ENCODE results near the gene CARMIL1.

Gene CARMIL1

DNA sequence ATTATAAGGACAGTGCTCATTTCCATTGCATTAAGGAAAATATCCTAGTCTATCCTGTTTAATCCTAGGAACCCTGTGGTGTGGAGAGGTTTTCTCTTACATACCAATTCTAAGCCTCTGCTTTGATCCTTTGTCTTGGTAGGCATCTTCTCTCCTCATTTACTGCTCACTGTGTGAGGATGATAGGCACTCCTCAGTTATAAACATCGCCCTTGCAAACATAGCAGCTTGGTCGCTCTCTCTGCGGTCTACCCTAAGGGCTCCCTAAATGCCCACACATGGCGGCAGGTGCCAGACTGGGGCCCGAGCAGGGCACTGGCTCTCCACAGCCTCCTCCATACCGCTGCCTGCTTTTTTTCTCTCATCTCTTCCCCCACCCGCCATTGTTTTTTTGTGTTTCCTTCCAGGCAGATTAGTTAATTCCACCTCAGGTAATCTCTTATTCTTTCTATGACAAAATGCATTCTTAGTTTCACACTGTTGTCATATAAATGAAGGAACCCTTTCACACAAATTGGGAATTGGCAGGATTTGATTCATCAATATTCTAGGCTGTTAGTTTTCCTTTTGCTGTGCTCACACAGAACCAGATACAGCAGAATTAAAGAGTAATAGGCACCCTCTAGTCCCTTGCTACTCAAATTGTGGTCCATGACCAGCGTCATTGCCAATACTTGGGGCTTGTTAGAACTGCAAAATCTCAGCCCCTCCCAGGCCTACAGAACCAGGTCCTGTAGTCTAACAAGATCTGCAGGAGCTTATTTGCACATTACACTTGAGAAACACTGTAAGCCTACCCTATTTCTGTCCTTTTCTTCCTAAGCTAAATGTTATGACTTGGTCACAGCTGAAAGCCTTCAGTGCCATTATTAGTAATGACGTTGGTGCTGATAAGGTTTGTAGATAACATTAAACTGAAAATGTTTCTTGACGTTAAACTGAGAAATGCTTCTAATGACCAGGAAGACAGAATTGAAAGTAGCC, 36.3 kb downstream of the CARMIL1 start:
- FAIRE-seq (no peak), DNase-seq (ENCODE audit: insufficient read length, low spot score) (no peak)
- TF ChIP-seq, protein P1, sequence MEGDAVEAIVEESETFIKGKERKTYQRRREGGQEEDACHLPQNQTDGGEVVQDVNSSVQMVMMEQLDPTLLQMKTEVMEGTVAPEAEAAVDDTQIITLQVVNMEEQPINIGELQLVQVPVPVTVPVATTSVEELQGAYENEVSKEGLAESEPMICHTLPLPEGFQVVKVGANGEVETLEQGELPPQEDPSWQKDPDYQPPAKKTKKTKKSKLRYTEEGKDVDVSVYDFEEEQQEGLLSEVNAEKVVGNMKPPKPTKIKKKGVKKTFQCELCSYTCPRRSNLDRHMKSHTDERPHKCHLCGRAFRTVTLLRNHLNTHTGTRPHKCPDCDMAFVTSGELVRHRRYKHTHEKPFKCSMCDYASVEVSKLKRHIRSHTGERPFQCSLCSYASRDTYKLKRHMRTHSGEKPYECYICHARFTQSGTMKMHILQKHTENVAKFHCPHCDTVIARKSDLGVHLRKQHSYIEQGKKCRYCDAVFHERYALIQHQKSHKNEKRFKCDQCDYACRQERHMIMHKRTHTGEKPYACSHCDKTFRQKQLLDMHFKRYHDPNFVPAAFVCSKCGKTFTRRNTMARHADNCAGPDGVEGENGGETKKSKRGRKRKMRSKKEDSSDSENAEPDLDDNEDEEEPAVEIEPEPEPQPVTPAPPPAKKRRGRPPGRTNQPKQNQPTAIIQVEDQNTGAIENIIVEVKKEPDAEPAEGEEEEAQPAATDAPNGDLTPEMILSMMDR (IDR thresholded peaks at IDR 0.05; ENCODE audit: insufficient read depth, missing control alignments): no peak

DNA sequence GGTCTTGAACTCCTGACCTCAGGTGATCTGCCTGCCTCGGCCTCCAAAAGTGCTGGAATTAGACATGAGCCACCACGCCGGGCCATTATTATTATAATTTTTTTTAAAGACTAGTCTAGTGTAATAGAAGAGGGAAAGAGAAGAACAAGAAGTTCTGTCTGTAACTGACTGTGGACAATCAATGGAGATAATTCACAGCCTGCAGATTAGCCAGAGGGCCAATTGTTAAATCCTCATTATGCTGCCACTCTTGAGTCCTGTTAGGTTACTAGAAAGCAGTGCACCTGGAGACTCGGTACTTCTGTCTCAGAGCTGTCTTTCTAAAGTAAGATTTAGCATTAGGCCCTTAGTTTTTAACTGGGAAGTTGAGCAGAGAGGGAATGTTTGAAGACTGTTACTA, 37.5 kb downstream of the CARMIL1 start:
- no peak for DNase-seq (ENCODE audit: insufficient read length, low spot score)
- TF ChIP-seq, protein P1 (IDR thresholded peaks at IDR 0.05; ENCODE audit: insufficient read depth, missing control alignments): no peak
- FAIRE-seq: no peak

DNA sequence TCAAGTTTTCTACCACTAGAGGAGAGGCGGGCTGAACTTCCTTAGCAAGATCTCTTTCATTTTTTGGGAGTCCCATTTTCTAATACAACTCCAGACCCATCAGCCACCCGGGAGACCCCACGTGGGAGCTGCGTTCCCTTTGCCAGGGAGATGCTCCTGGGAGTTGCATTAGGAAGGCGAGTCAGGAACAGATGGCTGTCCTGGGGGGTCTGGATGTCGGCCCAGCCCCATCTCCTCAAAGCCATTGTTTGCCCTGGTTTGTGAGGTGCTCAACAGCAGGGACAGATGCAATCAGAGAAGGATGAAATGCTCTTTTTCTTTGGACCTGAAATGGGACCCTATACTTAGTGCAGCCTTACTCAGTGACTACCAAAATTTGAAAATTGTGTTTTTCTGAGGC, 39.4 kb downstream of the CARMIL1 start:
- TF ChIP-seq, protein P1 (IDR thresholded peaks at IDR 0.05; ENCODE audit: insufficient read depth, missing control alignments): no peak
- FAIRE-seq (no peak), DNase-seq (ENCODE audit: insufficient read length, low spot score) (no peak)

DNA sequence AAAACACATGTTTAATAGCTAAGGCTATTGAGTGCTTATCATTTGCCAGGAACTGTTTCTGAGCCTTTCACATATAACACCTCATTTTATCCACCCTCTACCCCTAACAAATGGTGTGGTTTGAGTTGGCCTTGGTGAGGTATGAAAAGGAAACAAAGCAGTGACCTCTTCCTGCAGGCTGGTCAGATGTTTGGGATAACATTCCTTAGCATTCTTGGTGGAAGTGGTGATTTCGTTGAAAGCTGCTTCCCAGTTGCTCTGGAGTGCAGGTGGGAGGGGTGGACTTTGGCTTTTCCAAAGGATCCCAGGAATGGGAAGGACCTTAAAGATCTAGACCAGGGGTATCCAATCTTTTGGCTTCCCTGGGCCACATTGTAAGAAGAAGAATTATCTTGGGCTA, 41.3 kb downstream of the CARMIL1 start:
- TF ChIP-seq, protein P1 (IDR thresholded peaks at IDR 0.05; ENCODE audit: insufficient read depth, missing control alignments): no peak
- DNase-seq (ENCODE audit: insufficient read length, low spot score) (no peak), FAIRE-seq (no peak)

DNA sequence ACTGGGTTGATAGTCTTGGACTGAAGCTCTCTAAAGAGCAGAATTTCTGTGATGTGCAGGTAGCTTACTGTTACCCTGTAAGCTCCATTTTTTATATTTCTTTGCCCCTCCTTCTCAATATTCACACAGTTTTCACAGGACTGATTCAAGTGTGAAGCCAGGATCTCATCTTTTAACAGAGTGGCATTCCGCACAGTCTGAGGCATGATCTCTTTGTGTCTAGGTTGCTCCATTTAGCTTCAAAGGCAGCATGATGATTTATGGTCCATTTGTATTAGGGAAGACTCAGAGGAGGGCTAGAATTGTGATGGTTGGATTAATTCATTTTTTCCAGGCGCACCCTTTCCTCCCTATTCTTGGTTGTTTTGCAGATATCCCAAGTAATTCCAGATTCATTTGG, 43.5 kb downstream of the CARMIL1 start:
- FAIRE-seq: no peak
- no peak for DNase-seq (ENCODE audit: insufficient read length, low spot score)
- TF ChIP-seq, protein P1 (IDR thresholded peaks at IDR 0.05; ENCODE audit: insufficient read depth, missing control alignments): no peak

DNA sequence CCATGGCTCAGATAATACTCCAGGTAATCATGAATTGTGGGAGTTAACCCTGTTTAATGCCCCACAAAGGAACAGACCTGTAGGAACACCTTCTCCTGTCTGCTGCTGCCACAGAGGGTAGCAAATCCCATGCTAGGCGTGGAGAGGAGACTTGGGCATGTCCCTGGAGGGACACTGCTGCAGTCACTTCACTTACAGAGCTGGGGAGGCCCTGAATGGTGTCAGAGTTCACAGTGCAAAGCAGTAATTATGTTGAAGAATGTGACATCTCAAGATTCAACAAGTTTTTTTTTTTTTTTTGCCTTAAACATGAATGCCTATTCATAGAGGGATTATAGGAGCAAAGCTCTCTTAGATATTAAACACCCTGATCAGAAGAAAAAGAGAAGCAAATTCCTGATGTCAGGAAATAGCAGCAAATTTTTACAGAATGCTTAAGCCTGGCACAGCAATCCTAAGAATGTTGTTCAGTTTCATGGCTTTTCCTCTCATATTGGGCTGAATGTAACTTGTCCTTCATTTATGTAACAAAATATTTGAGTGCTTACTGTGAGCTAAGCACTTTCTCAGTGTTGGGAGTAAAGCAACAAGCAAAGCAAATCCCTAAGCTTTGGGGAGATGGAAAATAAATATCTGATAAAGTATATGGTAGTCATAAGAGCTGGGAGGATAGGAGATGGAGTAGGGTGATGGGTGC, 45.0 kb downstream of the CARMIL1 start:
- DNase-seq (ENCODE audit: insufficient read length, low spot score) (no peak), FAIRE-seq (no peak)
- TF ChIP-seq, protein P1 (IDR thresholded peaks at IDR 0.05; ENCODE audit: insufficient read depth, missing control alignments): no peak
